Vagina (tissue), 2 donors: Measurements from ENCODE around the gene ECD.
"Not testable (repeated sequence)": the region's sequence is repeated elsewhere in the genome, so short reads cannot be mapped to it uniquely, and the experiment has no call there.

Experiments
- POLR2A ChIP-seq, 2 donors: fragments of 450-650 bp; IDR thresholded peaks; one replicate each; pipeline ENCODE4 v1.6.1; 2017; ENCODE audit warnings: antibody characterized with exemption in 2 of 2, mild to moderate bottlenecking in 2 of 2, moderate library complexity in 2 of 2
- POLR2AphosphoS5 ChIP-seq, 2 donors: sonication (generic); formaldehyde crosslinking; IDR thresholded peaks; one replicate each; pipeline ENCODE4 v1.9.0; 2017; ENCODE audit warnings: antibody characterized with exemption in 2 of 2, mild to moderate bottlenecking in 2 of 2, low read depth in 1 of 2; ENCODE audit not compliant: insufficient read depth in 1 of 2
- TF ChIP-seq, protein P1 (sequence below), 3 experiments: fragments of 450-650 bp in 2 of 3; fragments of 200-600 bp in 1 of 3; sonication (generic) in 1 of 3; IDR thresholded peaks; one replicate each; pipeline ENCODE4 v1.5.1; 2017 to 2019; ENCODE audit warnings: antibody characterized with exemption in 3 of 3, mild to moderate bottlenecking in 2 of 3, moderate library complexity in 2 of 3

DNA sequence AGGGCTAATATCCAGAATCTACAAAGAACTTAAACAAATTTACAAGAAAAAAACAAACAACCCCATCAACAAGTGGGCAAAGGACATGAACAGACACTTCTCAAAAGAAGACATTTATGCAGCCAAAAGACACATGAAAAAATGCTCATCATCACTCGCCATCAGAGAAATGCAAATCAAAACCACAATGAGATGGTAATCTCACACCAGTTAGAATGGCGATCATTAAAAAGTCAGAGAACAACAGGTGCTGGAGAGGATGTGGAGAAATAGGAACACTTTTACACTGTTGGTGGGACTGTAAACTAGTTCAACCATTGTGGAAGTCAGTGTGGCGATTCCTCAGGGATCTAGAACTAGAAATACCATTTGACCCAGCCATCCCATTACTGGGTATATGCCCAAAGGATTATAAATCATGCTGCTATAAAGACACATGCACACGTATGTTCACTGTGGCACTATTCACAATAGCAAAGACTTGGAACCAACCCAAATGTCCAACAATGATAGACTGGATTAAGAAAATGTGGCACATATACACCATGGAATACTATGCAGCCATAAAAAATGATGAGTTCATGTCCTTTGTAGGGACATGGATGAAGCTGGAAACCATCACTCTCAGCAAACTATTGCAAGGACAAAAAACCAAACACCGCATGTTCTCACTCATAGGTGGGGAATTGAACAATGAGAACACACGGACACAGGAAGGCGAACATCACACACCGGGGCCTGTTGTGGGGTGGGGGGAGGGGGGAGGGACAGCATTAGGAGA lies 17.0 kb downstream of the ECD start:
- TF ChIP-seq, protein P1, sequence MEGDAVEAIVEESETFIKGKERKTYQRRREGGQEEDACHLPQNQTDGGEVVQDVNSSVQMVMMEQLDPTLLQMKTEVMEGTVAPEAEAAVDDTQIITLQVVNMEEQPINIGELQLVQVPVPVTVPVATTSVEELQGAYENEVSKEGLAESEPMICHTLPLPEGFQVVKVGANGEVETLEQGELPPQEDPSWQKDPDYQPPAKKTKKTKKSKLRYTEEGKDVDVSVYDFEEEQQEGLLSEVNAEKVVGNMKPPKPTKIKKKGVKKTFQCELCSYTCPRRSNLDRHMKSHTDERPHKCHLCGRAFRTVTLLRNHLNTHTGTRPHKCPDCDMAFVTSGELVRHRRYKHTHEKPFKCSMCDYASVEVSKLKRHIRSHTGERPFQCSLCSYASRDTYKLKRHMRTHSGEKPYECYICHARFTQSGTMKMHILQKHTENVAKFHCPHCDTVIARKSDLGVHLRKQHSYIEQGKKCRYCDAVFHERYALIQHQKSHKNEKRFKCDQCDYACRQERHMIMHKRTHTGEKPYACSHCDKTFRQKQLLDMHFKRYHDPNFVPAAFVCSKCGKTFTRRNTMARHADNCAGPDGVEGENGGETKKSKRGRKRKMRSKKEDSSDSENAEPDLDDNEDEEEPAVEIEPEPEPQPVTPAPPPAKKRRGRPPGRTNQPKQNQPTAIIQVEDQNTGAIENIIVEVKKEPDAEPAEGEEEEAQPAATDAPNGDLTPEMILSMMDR (IDR thresholded peaks at IDR 0.05) = not testable (repeated sequence)
- not testable (repeated sequence) for TF ChIP-seq POLR2AphosphoS5 (IDR thresholded peaks at IDR 0.05; ENCODE audit: insufficient read depth in 1 of 2, low read depth in 1 of 2); POLR2A (IDR thresholded peaks at IDR 0.05)
